ENCODE data around the gene COG8. TPM values are rescaled to one million over a fixed set of nuclear protein-coding genes. Genes with fewer than 3 reads are reported as not detected.

The COG8 gene
- polyA plus RNA-seq, 3 donors = 11.9 to 24.1 (median 21.6) TPM

DNA sequence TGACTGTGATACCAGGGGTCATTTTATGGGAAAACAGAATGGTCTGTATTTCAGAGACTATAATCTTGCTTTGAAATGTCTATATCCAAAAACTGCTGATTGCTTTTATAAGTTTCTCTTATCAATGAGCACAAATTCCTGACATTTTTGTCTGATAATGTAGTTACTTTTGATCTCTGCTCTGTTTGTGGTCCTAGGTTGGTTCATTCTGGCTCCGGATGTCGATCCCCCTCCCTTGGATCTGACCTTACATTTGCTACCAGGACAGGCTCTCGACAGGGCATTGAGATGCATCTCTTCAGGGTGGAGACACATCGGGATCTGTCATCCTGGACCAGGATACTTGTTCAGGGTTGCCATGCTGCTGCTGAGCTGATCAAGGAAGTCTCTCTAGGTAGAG, 55.5 kb downstream of the COG8 start:
- Histone ChIP-seq H3K4me3 (replicated peaks in 1 of 3; ENCODE audit: low read depth in 2 of 3, low read length in 3 of 3) (no peak overlapping the region), H2AFZ (ENCODE audit: insufficient read depth, low read depth, low read length, poor library complexity, severe bottlenecking) (no peak overlapping the region), H3K27me3 (ENCODE audit: control insufficient read depth in 2 of 2, insufficient read depth in 2 of 2, low read length in 2 of 2) (no peaks in the 10 kb centered on the region), H3K4me2 (replicated peaks; ENCODE audit: extremely low read depth, low read length, poor library complexity, severe bottlenecking) (no peak overlapping the region), H3K27ac (ENCODE audit: low read depth in 1 of 2, low read length in 2 of 2) (no peak overlapping the region), H3K79me2 (ENCODE audit: insufficient read depth, low read length) (no peaks in the 10 kb centered on the region), H3K4me1 (ENCODE audit: control insufficient read depth in 1 of 2, insufficient read depth in 2 of 2, low read length in 2 of 2) (peaks cover 5 to 6% of the 10 kb centered on the region in 2 donors), H3K9me3 (replicated peaks in 1 of 2; ENCODE audit: control insufficient read depth in 1 of 2, insufficient read depth in 1 of 2, low read length in 2 of 2) (no peaks in the 10 kb centered on the region), H3K9ac (ENCODE audit: insufficient read depth, low read length, poor library complexity, severe bottlenecking) (no peak overlapping the region), H3K36me3 (replicated peaks in 1 of 2; ENCODE audit: control insufficient read depth in 1 of 2, insufficient read depth in 2 of 2, low read length in 2 of 2) (no peaks in the 10 kb centered on the region), H4K20me1 (ENCODE audit: insufficient read depth, low read length) (no peaks in the 10 kb centered on the region)
- DNase-seq = no peak
- peaks cover 0 to 11% (median 5%) of the 10 kb centered on the region in 3 donors for H3K27me3 Mint-ChIP-seq (ENCODE audit: low read depth in 3 of 3)
- no peak overlapping the region for H3K4me3 Mint-ChIP-seq
- no peak overlapping the region for H3K27ac Mint-ChIP-seq
- H3K4me1 Mint-ChIP-seq = peaks cover 5% of the 10 kb centered on the region
- TF ChIP-seq, protein P1, sequence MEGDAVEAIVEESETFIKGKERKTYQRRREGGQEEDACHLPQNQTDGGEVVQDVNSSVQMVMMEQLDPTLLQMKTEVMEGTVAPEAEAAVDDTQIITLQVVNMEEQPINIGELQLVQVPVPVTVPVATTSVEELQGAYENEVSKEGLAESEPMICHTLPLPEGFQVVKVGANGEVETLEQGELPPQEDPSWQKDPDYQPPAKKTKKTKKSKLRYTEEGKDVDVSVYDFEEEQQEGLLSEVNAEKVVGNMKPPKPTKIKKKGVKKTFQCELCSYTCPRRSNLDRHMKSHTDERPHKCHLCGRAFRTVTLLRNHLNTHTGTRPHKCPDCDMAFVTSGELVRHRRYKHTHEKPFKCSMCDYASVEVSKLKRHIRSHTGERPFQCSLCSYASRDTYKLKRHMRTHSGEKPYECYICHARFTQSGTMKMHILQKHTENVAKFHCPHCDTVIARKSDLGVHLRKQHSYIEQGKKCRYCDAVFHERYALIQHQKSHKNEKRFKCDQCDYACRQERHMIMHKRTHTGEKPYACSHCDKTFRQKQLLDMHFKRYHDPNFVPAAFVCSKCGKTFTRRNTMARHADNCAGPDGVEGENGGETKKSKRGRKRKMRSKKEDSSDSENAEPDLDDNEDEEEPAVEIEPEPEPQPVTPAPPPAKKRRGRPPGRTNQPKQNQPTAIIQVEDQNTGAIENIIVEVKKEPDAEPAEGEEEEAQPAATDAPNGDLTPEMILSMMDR (IDR thresholded peaks at IDR 0.05) = no peak
- 100% methylated on average over 4 of the region's 4 CpGs for WGBS (ENCODE audit: insufficient coverage)
- intact Hi-C loops (cut with micrococcal nuclease) = no loop called here
- peaks cover 0 to 6% (median 1%) of the 10 kb centered on the region in 7 donors for H3K9me3 Mint-ChIP-seq
- peaks cover 3 to 7% of the 10 kb centered on the region in 2 donors for H3K36me3 Mint-ChIP-seq

DNA sequence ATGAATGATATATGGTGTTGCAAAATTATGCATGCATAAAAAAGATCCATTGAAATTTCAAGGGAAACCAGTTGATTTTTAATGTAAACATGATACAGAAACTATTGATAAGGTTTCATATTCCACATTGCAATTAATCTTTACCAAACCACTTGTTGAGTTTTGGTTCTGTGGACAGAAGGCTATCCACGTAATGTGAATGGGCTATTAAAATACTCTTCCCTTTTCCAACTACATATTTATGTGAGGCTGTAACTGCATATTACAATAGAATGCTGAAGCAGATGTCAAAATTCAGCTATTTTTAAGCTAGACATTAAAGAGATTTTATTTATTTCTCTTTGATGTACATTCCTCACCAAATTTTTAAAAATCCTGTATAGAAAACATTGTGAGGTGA, 62.0 kb downstream of the COG8 start:
- Mint-ChIP-seq H3K27me3 (ENCODE audit: low read depth in 3 of 3) (peaks cover 2 to 22% (median 22%) of the 10 kb centered on the region in 3 donors), H3K4me1 (peaks cover 2% of the 10 kb centered on the region), H3K27ac (no peak overlapping the region), H3K9me3 (peaks cover 0 to 6% (median 0%) of the 10 kb centered on the region in 7 donors), H3K36me3 (no peaks in the 10 kb centered on the region), H3K4me3 (no peak overlapping the region)
- H3K9ac ChIP-seq (ENCODE audit: insufficient read depth, low read length, poor library complexity, severe bottlenecking) = no peak overlapping the region
- no peaks in the 10 kb centered on the region for H3K36me3 ChIP-seq (replicated peaks in 1 of 2; ENCODE audit: control insufficient read depth in 1 of 2, insufficient read depth in 2 of 2, low read length in 2 of 2)
- H3K79me2 ChIP-seq (ENCODE audit: insufficient read depth, low read length) = no peaks in the 10 kb centered on the region
- TF ChIP-seq, protein P1 (IDR thresholded peaks at IDR 0.05) = no peak
- no peak overlapping the region for H3K4me2 ChIP-seq (replicated peaks; ENCODE audit: extremely low read depth, low read length, poor library complexity, severe bottlenecking)
- H4K20me1 ChIP-seq (ENCODE audit: insufficient read depth, low read length) = no peaks in the 10 kb centered on the region
- no peak overlapping the region for H3K27ac ChIP-seq (ENCODE audit: low read depth in 1 of 2, low read length in 2 of 2)
- H3K4me1 ChIP-seq (ENCODE audit: control insufficient read depth in 1 of 2, insufficient read depth in 2 of 2, low read length in 2 of 2) = no peaks in the 10 kb centered on the region
- DNase-seq = no peak
- intact Hi-C loops (cut with micrococcal nuclease) = no loop called here
- H2AFZ ChIP-seq (ENCODE audit: insufficient read depth, low read depth, low read length, poor library complexity, severe bottlenecking) = no peak overlapping the region
- no CpG with 5 or more reads among the region's 1 CpG for WGBS (ENCODE audit: insufficient coverage)
- no peak overlapping the region for H3K4me3 ChIP-seq (replicated peaks in 1 of 3; ENCODE audit: low read depth in 2 of 3, low read length in 3 of 3)
- H3K27me3 ChIP-seq (ENCODE audit: control insufficient read depth in 2 of 2, insufficient read depth in 2 of 2, low read length in 2 of 2) = no peaks in the 10 kb centered on the region
- no peaks in the 10 kb centered on the region for H3K9me3 ChIP-seq (replicated peaks in 1 of 2; ENCODE audit: control insufficient read depth in 1 of 2, insufficient read depth in 1 of 2, low read length in 2 of 2)

Other genes with a start within 250 kb of the COG8 start
- 1 to 10 TPM in 1 of 3 donors, not detected in 2; 1.3 TPM for gene HAS3, start 233.9 kb downstream of the COG8 start, polyA plus RNA-seq
- 100 to 1,000 TPM in 2 of 3 donors, 10 to 100 TPM in 1; 45.9 to 172 (median 158) TPM for gene CHTF8, start 207.0 kb downstream of the COG8 start, polyA plus RNA-seq
- gene UTP4, start 206.9 kb downstream of the COG8 start, polyA plus RNA-seq = 10 to 100 TPM; 15.3 to 27.8 (median 19.6) TPM
- 1 to 10 TPM; 1.2 to 6.0 (median 5.0) TPM for gene SNTB2, start 152.4 kb downstream of the COG8 start, polyA plus RNA-seq
- 10 to 100 TPM; 18.2 to 25.7 (median 21.8) TPM for gene VPS4A, start 28.2 kb downstream of the COG8 start, polyA plus RNA-seq
- gene PDF, start 9.0 kb downstream of the COG8 start, polyA plus RNA-seq = 1 to 10 TPM; 2.3 to 7.2 (median 4.2) TPM
- 10 to 100 TPM in 2 of 3 donors, 1 to 10 TPM in 1; 3.0 to 16.4 (median 14.2) TPM for gene NIP7, start 208 bp upstream of the COG8 start, polyA plus RNA-seq
- gene TMED6, start 12.2 kb upstream of the COG8 start, polyA plus RNA-seq = under 1 TPM in 1 of 3 donors, not detected in 2; 0.29 TPM
- 10 to 100 TPM in 2 of 3 donors, 1 to 10 TPM in 1; 8.8 to 11.2 (median 10.5) TPM for gene TERF2, start 46.4 kb upstream of the COG8 start, polyA plus RNA-seq
- gene CYB5B, start 85.1 kb upstream of the COG8 start, polyA plus RNA-seq = 10 to 100 TPM; 32.3 to 90.4 (median 84.9) TPM
- gene NFAT5, start 226.4 kb upstream of the COG8 start, polyA plus RNA-seq = 1 to 10 TPM; 2.4 to 6.9 (median 2.5) TPM